ENCODE data around the gene DMRT1.

- no peak for TF ChIP-seq POLR2AphosphoS5 (IDR thresholded peaks at IDR 0.05; ENCODE audit: low read depth, low read length)
- TF ChIP-seq SIN3A (IDR thresholded peaks at IDR 0.05; ENCODE audit: borderline replicate concordance, insufficient read depth, low read length): no peak
- TF ChIP-seq TAF1 (IDR thresholded peaks at IDR 0.05; ENCODE audit: borderline replicate concordance, insufficient read depth, low read length): no peak
Measured at GRCh38 chr9:917730-918129, 76.2 kb downstream of the DMRT1 start.

Measured in PFSK-1 (cell line).